SKM-1 (cell line): ENCODE measurements around the gene UGT1A3.

ENCODE experiments used
- DNase-seq: peaks from one replicate; lab custom pipeline; 2025; ENCODE audit not compliant: unreplicated experiment; lab: John Stamatoyannopoulos, UW

UGT1A3 gene

GRCh38 chr2:233756429-233757081, 27.7 kb downstream of the UGT1A3 start:
- no peak for DNase-seq

GRCh38 chr2:233758141-233758540, 29.3 kb downstream of the UGT1A3 start:
- DNase-seq = no peak

- no peak for DNase-seq
Observed at GRCh38 chr2:233758849-233759248, 30.0 kb downstream of the UGT1A3 start.

GRCh38 chr2:233760043-233760442, 31.2 kb downstream of the UGT1A3 start, which contains the start of gene UGT1A1:
Gene UGT1A1, plus strand, starts transcription at chr2:233760270. Its CDS starts 18 bp downstream, at chr2:233760288.
- no peak for DNase-seq

GRCh38 chr2:233761040-233761769, 32.4 kb downstream of the UGT1A3 start:
- no peak for DNase-seq

- no peak for DNase-seq
Observed at GRCh38 chr2:233764264-233764663, 35.4 kb downstream of the UGT1A3 start.

- no peak for DNase-seq
Observed at GRCh38 chr2:233764761-233765160, 35.9 kb downstream of the UGT1A3 start.

GRCh38 chr2:233766416-233766815, 37.6 kb downstream of the UGT1A3 start:
- DNase-seq = no peak

- DNase-seq = no peak
Observed at GRCh38 chr2:233768076-233768475, 39.2 kb downstream of the UGT1A3 start.

- no peak for DNase-seq
Observed at GRCh38 chr2:233769260-233769659, 40.4 kb downstream of the UGT1A3 start.

GRCh38 chr2:233772153-233772552, 43.3 kb downstream of the UGT1A3 start:
- DNase-seq = no peak

- no peak for DNase-seq
Observed at GRCh38 chr2:233772583-233772982, 43.7 kb downstream of the UGT1A3 start.

GRCh38 chr2:233773854-233774253, 45.0 kb downstream of the UGT1A3 start:
- no peak for DNase-seq

- DNase-seq = no peak
Observed at GRCh38 chr2:233775414-233775813, 46.6 kb downstream of the UGT1A3 start.

GRCh38 chr2:233778030-233778429, 49.2 kb downstream of the UGT1A3 start, which contains the start of gene MROH2A:
Gene MROH2A, plus strand, starts transcription at chr2:233778330. Its CDS starts 1,029 bp downstream, at chr2:233779359.
- DNase-seq = no peak

GRCh38 chr2:233779722-233780121, 50.9 kb downstream of the UGT1A3 start:
- no peak for DNase-seq

GRCh38 chr2:233780771-233781170, 51.9 kb downstream of the UGT1A3 start:
- DNase-seq = no peak

GRCh38 chr2:233789554-233789953, 60.7 kb downstream of the UGT1A3 start:
- no peak for DNase-seq

- no peak for DNase-seq
Observed at GRCh38 chr2:233791151-233791882, 62.5 kb downstream of the UGT1A3 start.

- no peak for DNase-seq
Observed at GRCh38 chr2:233791883-233792329, 63.1 kb downstream of the UGT1A3 start.

- DNase-seq = no peak
Observed at GRCh38 chr2:233792720-233793119, 63.9 kb downstream of the UGT1A3 start.
